Measurements from ENCODE around the gene CLRN1. TPM values are rescaled to one million over a fixed set of nuclear protein-coding genes. Genes with fewer than 3 reads are reported as not detected.
A peak's percentile ranks its signal among the peaks of the same experiment; 100 is the strongest.

Gene CLRN1
- total and polyA plus RNA-seq, 2 experiments from 2014 or later, result 0.45 to 0.69 TPM

DNA sequence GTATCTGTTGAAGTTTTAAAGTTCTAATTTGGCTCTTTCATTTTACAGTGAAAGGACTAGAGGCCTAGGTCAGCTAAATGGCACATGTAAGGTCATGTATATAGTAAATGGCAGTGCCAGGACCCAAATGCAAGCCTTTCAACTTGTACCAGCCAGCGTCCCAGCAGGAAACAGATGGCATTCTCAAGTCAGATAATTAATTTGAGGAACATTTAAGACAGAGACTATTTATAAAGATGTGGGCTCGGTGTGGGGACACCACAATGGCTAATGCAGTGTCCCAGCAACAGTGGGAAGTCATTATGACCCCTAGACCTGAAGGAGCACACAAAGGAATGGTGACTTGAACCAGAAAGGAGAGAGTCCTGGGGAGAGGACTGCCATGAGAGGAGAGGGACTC is 73.4 kb downstream of the CLRN1 start (continued):
- TF ChIP-seq, protein P1, sequence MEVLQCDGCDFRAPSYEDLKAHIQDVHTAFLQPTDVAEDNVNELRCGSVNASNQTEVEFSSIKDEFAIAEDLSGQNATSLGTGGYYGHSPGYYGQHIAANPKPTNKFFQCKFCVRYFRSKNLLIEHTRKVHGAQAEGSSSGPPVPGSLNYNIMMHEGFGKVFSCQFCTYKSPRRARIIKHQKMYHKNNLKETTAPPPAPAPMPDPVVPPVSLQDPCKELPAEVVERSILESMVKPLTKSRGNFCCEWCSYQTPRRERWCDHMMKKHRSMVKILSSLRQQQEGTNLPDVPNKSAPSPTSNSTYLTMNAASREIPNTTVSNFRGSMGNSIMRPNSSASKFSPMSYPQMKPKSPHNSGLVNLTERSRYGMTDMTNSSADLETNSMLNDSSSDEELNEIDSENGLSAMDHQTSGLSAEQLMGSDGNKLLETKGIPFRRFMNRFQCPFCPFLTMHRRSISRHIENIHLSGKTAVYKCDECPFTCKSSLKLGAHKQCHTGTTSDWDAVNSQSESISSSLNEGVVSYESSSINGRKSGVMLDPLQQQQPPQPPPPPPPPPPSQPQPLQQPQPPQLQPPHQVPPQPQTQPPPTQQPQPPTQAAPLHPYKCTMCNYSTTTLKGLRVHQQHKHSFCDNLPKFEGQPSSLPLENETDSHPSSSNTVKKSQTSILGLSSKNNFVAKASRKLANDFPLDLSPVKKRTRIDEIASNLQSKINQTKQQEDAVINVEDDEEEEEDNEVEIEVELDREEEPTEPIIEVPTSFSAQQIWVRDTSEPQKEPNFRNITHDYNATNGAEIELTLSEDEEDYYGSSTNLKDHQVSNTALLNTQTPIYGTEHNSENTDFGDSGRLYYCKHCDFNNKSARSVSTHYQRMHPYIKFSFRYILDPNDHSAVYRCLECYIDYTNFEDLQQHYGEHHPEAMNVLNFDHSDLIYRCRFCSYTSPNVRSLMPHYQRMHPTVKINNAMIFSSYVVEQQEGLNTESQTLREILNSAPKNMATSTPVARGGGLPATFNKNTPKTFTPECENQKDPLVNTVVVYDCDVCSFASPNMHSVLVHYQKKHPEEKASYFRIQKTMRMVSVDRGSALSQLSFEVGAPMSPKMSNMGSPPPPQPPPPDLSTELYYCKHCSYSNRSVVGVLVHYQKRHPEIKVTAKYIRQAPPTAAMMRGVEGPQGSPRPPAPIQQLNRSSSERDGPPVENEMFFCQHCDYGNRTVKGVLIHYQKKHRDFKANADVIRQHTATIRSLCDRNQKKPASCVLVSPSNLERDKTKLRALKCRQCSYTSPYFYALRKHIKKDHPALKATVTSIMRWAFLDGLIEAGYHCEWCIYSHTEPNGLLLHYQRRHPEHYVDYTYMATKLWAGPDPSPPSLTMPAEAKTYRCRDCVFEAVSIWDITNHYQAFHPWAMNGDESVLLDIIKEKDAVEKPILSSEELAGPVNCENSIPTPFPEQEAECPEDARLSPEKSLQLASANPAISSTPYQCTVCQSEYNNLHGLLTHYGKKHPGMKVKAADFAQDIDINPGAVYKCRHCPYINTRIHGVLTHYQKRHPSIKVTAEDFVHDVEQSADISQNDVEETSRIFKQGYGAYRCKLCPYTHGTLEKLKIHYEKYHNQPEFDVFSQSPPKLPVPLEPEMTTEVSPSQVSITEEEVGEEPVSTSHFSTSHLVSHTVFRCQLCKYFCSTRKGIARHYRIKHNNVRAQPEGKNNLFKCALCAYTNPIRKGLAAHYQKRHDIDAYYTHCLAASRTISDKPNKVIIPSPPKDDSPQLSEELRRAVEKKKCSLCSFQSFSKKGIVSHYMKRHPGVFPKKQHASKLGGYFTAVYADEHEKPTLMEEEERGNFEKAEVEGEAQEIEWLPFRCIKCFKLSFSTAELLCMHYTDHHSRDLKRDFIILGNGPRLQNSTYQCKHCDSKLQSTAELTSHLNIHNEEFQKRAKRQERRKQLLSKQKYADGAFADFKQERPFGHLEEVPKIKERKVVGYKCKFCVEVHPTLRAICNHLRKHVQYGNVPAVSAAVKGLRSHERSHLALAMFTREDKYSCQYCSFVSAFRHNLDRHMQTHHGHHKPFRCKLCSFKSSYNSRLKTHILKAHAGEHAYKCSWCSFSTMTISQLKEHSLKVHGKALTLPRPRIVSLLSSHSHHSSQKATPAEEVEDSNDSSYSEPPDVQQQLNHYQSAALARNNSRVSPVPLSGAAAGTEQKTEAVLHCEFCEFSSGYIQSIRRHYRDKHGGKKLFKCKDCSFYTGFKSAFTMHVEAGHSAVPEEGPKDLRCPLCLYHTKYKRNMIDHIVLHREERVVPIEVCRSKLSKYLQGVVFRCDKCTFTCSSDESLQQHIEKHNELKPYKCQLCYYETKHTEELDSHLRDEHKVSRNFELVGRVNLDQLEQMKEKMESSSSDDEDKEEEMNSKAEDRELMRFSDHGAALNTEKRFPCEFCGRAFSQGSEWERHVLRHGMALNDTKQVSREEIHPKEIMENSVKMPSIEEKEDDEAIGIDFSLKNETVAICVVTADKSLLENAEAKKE (CRISPR knock-in tag; IDR thresholded peaks at IDR 0.05), result no peak
- no peak for TF ChIP-seq EZH2 (IDR thresholded peaks at IDR 0.05; ENCODE audit: low read depth, unreplicated experiment)

DNA sequence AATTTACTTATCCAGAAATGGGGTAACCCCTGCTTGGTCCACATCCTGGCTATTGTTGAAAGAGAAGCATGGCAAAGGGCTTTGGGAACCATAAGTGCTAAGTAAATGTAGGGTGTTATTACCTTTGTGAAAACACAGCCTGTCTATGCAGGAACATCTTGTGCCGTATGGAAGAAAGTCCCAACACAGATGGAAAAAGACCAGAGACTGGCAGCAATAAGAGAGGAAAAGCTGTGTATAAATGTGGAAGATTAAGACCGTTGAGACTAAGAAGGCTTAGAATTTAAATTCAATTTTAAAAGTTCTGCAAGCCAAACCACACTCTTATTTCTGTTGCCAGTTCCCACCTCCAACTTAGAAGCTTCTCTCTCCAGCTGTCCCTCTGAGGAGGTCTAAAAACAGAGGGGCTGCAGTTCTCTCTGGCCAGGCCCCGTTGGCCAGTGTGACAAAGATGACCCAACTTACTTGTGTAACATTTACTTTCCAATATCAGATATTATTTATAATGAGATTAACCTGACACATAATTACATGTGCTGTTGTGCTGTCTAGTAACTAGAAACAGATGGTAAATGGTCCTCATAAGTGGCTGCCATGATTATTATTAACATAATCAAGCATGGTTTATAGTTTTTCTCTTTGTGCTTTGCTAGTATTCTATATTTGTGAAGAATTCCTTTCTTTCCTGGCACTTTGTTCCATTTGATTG is 74.3 kb downstream of the CLRN1 start:
- Mint-ChIP-seq H3K4me3 (no peak overlapping the region), H3K9me3 (no peaks in the 10 kb centered on the region), H3K4me1 (peaks cover 5% of the 10 kb centered on the region), H3K36me3 (ENCODE audit: low read depth) (no peaks in the 10 kb centered on the region), H3K27me3 (ENCODE audit: insufficient read depth, low read depth, poor library complexity) (peaks cover 5% of the 10 kb centered on the region), H3K27ac (no peak overlapping the region)
- ATAC-seq (no peak), DNase-seq (ENCODE audit: low spot score) (no peak)
- no peaks in the 10 kb centered on the region for H3K27me3 ChIP-seq (ENCODE audit: insufficient read depth)
- H3K4me1 ChIP-seq (ENCODE audit: insufficient read depth), result no peaks in the 10 kb centered on the region
- no peaks in the 10 kb centered on the region for H3F3A ChIP-seq (replicated peaks; ENCODE audit: low read depth)
- no peak overlapping the region for H3K4me2 ChIP-seq
- H2AFZ ChIP-seq, result 0 out of 2 replicates have a peak overlapping the region, but pooled peaks have one; percentile 32
- H3K9me2 ChIP-seq (ENCODE audit: insufficient read depth), result 0 out of 2 replicates have a peak, but pooled peaks cover 7% of the 10 kb centered on the region
- H3K36me3 ChIP-seq (ENCODE audit: insufficient read depth), result no peaks in the 10 kb centered on the region
- TF ChIP-seq STAT1 (IDR thresholded peaks at IDR 0.05; ENCODE audit: unreplicated experiment), result no peak
- no peak for TF ChIP-seq EZH2 (IDR thresholded peaks at IDR 0.05; ENCODE audit: low read depth, unreplicated experiment)
- TF ChIP-seq NANOG (IDR thresholded peaks at IDR 0.05; ENCODE audit: borderline replicate concordance), result no peak
- TF ChIP-seq JUNB (IDR thresholded peaks at IDR 0.05; ENCODE audit: unreplicated experiment), result no peak
- TF ChIP-seq, protein P2, sequence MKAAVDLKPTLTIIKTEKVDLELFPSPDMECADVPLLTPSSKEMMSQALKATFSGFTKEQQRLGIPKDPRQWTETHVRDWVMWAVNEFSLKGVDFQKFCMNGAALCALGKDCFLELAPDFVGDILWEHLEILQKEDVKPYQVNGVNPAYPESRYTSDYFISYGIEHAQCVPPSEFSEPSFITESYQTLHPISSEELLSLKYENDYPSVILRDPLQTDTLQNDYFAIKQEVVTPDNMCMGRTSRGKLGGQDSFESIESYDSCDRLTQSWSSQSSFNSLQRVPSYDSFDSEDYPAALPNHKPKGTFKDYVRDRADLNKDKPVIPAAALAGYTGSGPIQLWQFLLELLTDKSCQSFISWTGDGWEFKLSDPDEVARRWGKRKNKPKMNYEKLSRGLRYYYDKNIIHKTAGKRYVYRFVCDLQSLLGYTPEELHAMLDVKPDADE (IDR thresholded peaks at IDR 0.05), result no peak
- TF ChIP-seq, protein P3, sequence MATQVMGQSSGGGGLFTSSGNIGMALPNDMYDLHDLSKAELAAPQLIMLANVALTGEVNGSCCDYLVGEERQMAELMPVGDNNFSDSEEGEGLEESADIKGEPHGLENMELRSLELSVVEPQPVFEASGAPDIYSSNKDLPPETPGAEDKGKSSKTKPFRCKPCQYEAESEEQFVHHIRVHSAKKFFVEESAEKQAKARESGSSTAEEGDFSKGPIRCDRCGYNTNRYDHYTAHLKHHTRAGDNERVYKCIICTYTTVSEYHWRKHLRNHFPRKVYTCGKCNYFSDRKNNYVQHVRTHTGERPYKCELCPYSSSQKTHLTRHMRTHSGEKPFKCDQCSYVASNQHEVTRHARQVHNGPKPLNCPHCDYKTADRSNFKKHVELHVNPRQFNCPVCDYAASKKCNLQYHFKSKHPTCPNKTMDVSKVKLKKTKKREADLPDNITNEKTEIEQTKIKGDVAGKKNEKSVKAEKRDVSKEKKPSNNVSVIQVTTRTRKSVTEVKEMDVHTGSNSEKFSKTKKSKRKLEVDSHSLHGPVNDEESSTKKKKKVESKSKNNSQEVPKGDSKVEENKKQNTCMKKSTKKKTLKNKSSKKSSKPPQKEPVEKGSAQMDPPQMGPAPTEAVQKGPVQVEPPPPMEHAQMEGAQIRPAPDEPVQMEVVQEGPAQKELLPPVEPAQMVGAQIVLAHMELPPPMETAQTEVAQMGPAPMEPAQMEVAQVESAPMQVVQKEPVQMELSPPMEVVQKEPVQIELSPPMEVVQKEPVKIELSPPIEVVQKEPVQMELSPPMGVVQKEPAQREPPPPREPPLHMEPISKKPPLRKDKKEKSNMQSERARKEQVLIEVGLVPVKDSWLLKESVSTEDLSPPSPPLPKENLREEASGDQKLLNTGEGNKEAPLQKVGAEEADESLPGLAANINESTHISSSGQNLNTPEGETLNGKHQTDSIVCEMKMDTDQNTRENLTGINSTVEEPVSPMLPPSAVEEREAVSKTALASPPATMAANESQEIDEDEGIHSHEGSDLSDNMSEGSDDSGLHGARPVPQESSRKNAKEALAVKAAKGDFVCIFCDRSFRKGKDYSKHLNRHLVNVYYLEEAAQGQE (IDR thresholded peaks at IDR 0.05; ENCODE audit: unreplicated experiment), result no peak
- TF ChIP-seq POLR2AphosphoS5 (IDR thresholded peaks at IDR 0.05; ENCODE audit: low read depth), result no peak
- no peaks in the 10 kb centered on the region for H3K79me2 ChIP-seq (replicated peaks; ENCODE audit: insufficient read depth)
- H4K20me1 ChIP-seq (replicated peaks; ENCODE audit: insufficient read depth), result no peaks in the 10 kb centered on the region
- H3K4me3 ChIP-seq, result no peak overlapping the region
- H3K27ac ChIP-seq (ENCODE audit: low read depth), result no peak overlapping the region
